HG03565 (cell line): ENCODE results near the gene HOXD12.

Experiments used
- ATAC-seq: cut with Tn5 transposase; IDR thresholded peaks from one replicate; pipeline ENCODE4 v1.9.1; 2021; ENCODE audit warnings: mild to moderate bottlenecking, moderate library complexity; ENCODE audit not compliant: unreplicated experiment

HOXD12 gene

DNA sequence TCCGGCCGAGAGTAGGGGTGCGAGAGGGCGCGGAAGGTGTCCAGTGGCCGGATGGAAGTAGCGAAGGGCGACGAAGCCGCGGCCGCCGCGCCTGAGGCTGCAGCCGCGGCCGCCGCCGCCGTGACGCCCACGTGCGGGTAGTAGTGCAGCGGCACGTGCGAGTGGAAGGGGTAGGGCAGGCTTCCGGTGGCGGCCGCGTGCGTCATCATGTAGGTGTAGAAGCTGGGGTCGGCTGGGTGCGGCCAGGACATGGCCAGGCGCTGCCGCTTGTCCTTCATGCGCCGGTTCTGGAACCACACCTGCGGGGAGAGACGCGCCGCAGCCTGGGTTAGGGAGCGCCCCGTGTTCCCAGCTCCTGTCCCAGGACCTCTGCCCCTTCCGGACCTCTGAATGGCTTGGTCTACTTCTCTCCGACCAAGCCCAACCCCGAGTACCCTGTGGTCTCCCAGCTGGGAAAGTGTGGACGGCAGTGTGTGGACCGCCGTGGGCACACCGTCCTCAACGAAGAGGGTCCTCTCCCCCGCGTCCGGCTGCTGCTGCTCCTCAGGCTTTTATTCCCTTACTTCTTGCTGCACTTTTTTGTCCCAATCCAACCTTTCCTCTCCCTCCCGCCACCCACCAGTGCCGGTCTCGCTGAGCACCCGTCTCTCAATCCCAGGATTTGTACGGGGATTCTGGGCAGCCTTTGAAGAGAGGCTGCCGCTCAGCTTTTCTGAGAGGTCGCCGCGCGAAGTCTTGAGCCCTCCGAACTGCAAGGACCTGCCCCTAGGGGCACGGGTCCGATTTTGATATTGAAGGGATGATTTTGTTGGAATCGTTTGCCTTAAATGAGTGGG is 18.8 kb upstream of the HOXD12 start:
- no peak for ATAC-seq

DNA sequence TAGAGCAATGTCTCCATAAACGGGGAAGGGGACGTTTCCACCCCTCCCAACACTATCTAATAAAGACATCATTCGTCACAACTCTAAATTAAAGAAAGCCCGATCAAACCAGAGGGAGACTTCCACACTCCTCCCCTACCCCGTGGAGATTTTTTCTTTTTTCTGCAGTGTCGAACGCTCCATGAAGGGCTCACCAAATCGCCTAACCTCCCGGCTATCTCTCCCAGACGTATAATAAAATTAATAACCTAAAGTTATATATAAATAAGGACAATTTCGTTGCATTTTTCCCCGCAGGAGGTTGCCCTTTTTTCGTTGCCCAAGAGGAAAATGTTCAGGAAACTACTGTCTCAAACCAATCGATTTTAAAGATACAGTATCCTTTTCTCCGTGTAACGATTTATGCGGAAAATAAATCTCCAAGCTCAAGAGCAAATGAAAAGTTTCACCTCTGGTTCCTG is 18.2 kb upstream of the HOXD12 start:
- no peak for ATAC-seq

DNA sequence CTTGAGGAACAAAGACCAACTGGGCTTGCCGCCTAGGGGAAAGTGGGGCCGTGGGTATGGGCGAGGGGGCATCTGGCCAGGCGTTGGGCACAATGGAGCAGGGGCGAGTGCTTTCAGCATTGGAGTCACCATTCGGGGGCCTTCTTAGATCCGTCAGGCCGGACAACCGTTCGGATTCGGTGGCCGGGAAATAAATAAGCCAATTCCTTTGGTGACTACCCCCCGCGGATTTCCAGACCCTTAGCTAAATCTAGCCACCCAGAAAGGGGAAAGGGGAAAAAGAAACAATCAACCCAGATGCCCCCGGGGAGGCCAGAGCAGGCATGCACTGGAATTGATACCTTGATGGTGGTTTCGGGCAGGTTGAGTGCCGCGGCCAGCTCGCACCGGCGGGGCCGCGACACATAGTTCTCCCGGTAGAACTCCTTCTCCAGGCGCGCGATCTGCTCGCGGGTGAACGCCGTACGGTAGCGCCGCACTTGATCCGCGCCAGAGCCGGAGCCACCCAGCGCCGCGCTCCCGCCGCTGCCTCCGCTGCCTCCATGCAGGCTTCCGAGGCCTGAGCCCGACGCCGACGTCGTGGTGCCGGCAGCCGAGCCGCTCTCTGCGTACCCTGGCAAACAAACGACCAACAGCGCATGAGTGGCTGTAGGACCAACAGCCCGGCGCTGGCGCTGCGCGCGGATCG is 17.6 kb upstream of the HOXD12 start:
- no peak for ATAC-seq

DNA sequence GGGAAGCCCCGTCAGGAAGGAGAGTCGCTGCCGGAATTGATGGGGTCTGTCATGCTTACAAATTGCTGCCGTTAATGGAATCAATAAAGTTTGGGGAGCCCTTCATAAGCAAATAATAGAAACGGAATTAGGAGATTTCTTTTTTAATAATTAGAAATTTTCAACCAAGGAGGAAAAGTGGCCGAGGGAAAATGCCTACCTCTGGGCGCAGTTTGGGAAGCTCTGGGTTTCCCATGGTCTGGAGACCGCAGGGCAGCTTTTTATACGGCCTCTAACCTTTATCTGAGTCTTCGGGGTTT is 17.1 kb upstream of the HOXD12 start:
- no peak for ATAC-seq

DNA sequence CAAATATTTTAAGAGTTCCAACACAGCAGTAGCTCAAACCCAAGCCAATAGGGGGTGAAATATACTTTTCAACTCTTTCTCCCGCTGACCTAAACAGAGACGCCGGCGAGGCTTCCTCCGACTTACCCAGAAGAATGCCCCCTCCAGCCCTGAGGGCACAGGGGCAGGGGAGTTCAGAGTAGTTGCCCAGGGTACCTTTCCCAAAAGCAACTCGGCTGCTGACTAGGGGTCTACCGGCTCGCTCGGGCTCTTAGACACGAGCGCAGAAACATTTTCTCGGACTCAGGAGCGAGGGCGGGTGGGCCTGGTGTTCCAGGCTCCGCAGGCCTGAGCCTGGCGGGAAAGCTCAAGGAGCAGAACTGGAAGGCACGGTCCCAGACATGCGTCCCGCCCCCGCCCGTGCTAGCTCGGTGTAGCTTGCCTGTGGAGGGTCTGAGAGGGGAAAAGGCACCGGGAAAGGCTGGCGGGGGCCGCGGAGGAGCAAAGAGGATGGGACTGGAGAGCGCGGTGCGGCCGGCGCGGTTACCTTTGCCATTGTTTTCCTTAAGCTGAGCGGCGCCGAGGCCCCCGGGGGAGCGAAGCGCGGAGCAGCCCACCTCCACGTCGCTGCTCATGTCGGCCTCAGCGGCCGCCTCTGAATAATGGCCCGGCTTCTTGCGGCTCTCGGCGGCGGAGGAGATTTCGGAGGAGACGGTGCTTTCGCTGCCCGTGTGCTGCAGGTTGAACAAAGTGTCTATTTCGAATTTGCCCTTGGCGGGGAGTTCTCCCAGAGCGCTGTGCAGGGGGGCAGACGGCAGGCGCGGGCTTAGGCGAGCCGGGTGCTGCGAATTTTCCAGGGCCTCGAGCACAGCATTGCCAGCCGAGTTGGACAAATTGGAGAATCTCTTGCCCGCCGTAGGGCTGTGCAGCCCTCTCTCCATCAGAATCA is 16.5 kb upstream of the HOXD12 start:
- ATAC-seq: no peak

DNA sequence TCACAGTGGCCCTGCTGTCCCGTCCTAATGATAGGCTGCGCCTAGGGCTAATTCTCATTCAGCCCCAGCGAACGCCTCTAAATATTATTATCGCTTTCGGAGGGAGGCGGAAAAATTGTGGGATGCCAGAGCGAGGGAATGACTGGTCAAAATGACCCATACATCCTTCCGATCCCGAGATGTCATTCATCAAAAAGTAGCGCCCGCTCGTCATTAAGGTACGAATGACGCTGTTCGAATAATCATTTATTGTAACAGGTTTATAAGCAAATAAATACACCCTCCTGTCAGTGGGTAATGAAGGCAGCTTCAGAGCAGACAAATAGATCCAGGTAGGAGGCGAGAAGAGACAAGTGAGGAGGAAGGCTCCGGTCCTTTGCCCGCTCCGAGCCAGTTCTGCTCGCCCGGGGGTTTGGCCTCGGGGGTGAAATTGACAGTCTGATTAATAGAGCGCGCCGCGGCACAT is 15.8 kb upstream of the HOXD12 start, which contains the start of gene EVX2:
Gene EVX2 (minus strand): TSS at position 167 of the 466 bp plus-strand sequence. CDS start 186 bp downstream, outside the sequence.
- no peak for ATAC-seq

DNA sequence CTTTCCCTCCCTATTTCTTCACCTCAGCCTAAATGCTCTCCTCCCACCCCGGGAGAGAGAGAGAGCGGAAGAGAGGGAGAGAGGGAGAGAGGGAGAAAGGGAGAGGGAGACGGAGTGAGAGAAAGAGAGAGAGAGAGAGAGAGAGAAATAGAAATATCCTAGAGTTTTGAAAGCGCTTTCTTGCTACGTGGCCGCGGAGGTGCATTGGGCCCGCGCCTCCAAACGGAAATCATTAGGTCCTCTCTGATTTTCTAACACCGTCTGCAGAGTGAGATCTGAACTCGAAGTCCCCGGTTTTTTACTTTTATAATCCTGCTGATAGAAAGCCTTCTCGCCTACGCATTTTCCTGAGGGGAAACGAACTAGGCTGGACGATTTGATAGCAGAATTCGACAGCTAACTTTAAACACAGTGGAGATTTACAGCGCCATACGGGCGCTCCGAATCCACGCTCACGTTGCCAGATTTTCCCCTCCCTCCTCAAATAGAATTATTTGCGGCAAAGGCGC is 14.9 kb upstream of the HOXD12 start:
- ATAC-seq: no peak

DNA sequence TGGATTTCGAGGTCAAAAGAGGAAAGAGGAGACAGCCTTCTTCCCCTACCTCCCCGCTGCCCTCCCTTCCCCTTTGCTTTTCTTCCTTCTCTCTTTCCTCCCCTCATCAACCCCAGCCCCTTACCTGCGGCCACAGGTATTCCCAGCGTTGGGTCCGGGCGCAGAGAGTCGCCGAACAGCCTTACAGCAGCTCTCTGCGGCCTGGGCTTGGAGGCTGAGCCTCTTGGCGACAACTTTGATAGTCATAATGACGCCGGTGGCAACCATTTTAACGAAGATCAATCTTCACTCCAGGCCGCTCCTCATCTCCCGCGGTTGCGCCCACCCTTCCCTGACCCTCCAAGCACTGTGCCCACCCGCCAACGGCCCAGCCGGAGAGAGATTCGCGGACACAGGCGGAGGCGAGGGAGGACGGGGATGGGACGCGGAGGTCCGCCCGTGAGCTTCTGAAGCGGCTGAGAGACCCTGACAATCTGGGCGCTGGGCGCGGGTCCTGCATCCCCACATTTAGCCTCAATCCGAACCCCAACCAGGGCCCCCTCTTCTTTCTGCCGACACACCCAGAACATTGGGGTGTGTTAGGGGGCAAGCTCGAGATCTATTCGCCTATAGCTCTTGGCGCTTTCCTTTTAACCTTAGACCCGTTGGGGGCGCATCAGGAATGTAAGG is 14.3 kb upstream of the HOXD12 start:
- ATAC-seq: no peak

DNA sequence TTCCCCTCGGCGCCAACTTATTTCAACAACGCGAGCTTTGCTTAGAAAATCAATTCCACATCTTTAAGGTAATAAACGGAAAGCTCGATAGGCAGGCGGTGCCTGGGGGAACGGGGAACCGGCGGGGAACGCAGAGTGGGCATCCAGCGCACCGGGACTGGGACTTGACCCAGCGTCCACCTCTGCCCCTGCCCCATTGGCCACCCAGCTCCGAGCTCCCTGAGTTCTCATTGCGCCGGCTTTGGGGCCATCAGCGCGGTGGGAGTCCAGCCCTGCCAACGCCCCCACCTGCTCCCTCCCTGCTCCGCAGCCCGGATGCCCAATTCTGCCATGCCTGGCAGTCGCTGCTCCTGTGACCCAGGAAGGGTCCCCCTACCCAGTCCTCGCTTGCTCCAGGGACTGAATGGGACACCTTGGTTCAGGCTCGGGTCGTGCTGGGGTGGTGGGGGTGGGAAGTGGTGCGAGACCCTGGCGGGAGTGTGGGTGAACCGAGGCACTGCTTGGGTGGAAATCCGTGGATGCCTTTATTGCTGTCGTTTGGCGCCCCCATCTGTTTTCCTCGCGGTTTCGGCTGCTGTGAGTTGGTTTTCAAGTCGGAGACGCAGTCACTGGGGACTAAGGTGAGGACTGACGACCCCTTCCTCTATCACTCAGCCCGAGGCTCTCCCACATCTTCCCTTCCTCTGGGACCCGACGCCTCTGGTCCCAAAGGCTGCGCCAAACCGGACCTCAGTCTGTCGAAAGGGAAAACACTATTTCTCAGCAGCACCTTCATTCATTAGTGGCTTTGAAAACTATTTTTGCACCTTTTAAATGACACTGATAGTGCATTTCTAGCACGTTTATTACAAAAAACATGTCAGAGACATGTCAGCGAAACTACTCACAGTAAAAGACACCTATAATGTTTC is 13.5 kb upstream of the HOXD12 start:
- ATAC-seq: no peak

DNA sequence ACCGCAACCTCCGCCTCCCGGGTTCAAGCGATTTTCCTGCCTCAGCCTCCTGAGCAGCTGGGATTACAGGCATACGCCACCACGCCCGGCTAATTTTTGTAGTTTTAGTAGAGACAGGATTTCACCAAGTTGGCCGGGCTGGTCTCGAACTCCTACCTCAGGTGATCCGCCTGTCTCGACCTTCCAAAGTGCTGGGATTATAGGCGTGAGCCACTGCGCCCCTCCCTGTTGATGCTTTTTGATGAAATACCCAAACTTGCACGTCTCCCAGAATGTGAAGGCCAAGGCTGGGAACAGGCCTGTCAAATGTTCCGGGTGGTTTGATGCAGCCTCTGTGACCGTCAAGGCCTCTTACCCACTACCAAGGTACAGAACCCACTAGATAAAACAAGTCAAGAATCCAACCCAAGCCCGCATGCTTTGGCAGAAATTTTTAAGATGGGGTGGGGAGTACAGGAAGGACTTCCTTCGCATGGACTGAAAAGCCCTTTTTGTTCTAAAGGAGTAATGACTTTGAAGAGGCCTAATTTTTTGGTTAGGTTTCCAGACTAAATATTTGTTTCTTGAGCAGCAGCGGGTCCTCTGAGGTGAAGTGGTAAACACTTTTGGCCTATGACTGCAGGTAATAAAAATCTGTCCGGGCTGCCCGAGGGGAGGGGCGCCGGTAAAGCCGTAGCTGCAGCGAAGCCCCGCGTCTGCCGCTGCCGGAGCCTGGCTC is 12.1 kb upstream of the HOXD12 start:
- ATAC-seq: no peak

DNA sequence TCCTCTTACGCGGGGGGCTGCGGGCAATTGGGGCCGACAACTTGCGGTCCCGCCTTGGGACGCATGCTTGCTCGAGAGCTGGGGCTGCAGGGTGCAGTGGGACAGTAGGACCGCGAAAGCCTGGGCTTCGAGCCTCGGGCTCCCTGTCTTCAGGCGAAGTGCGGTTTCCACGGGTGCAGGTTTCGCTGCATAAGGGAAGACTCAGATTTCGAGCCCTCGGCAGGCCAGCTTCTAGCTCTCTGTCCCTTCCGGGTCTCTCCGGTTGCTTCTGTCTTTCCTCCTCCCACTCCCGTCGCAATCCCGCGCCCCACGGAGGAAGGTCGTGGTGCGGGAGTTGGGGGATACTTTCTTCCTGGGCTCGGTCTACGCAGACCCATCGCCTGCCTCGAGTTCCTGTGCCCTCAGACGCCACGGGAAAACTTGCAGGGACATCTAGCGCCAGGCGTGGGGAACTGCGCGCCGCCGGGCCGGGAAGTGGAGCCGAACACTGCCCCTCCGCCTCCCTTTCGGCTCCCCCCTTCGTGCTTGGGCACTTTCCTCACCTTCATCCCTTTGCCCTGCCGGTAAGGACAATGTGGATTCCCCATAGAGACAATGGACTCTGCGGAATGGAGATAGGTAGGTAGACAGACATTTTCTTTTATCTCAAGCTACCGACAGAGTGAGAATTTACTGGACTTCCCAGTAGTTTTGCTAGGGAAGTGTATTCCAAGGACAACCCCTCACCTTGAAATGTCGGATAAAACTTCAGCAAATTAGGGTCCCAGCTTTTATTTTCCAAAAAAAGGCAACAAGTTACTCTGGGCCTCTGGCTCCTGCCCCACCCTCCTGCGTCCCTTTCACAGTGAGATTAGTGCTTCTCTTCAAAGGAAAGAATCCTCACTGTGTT is 11.3 kb upstream of the HOXD12 start:
- ATAC-seq: no peak

DNA sequence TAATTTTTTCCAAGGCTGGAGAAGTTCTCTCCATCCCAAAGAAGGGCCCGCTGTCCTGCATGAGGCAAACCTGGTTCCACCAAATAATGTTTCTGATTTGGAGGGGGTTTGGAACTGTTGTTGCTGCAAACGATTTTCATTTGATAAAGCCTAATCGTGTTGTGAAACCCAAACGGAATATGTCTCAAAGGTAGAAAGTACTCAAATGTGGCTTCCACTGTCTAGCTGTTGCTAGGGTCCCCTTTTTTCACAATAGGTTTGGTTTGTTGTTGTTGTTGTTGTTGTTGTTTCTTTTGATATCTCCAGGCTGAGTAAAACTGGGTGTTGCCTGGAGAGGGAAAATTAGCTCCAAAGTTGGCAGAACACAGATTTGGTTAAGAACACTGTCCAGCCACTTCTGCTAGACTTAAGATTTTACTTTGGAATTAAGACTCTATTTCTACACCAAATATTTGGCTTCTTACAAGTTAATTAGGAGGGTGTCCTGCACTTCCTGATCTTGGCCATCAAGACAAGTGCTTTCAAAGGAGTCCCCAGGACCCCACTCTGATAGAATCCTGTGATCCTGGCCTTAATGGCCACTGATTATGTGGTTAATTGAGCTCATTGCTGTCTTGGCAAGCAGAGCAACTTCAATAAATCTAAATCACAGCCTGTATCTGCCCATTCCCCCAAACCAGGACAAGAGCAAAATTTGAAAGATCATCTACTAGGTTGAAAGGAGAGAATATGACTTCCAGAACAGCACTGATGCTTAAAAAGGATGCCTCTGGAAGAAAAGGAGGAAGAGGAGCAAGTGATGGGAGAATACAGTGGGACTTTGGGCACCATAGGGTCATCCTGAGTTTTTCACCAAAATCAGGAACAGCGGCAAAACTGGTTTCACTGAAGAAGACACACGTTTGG is 10.4 kb upstream of the HOXD12 start:
- ATAC-seq: no peak

DNA sequence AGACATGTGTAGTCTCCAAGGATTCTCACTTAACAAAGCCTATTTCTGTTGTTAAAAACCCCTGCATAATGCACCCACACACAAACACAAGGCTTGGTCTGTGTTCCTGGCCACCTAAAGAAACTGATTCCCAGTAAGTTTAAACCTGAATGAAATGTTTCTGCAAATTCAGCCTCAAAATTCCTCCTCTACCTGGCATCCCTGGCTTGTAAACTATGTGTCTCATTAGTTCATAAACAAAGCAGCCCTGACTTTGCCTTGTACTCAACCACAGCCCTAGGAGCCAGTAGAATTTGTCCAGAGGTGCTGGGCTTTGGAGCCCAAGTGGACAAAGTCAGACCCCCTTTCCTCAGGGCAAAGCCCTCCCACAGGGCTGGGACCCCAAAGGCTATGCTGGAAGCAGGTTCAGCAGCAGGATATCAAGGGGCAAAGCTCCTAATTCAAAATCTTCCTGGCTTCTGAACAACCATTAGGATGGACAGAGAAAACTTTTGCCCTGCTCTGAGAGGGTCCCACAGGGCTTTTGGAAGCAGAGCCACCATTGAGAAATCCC is 9.7 kb upstream of the HOXD12 start:
- ATAC-seq: no peak

DNA sequence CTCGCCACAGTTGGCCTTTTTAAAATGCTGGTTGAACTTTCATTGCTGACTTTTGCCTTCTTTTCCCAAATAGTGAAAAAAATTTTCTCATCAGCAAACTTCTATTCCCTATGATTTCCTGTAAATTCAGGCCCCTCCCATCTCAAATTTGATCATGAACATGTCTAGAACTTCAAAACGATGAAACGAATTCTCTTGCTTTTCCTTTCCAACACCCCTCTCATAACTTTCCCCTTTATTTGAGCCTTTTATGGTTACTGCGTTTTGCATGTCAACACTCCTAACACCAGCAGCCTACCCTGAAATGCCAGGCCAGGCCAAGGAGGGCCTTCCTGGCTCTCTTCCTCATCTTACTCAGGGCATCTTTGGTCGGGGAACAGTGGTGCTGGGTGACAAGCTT is 8.7 kb upstream of the HOXD12 start:
- ATAC-seq: no peak

DNA sequence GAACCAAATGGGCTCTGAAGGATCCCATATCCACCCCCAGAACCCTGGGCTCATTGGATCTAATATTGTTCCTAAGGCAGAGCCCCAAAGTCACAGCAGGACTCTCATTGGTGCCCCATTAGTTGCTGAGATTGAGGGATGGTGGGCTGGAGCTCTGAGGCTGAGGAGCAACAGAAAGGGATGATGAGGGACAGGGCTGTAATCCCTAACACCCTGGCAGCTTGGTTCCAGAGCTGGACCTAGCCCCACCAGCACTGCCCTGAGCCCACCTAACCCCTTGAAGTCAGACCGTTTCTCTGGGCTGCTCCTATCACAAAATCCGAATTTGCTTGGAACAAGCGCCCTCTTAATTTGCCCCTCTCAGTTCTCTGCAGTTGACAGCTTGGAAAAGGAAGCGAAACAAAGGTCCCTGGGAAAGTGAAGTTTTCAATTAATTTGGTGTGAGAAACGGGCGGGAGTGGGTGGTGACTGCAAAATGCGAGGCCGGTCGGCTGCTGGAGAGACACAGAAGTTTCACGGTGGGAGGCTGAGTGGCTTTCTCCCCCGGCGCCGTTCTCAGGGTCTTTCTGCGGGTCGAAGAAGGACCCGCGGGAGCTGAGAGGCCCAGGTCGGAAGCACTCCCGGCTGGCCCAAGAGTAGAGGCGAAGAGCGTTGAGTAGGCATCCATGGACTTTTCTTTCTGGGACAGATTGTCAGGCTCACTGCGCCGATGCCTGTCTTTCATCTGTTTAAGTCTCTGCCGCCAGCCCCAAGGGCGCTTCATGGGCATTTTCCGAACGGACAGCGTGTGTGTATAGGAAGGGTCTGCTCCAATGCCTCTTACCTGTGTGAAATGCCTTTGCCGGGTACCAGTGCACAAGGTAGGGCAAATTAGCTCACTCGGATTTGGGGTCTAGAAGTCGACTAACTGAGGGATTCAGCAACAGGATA is 8.0 kb upstream of the HOXD12 start:
- no peak for ATAC-seq
